RWPE1 (cell line): ENCODE measurements around the gene KCNS3.

ENCODE experiments used
- CTCF ChIA-PET: fragments of 350-600 bp; sonication (Branson Sonifier 250); formaldehyde crosslinking; extraction: SDS; loops from one replicate; lab custom pipeline; 2021; lab: Yijun Ruan, JAX
- POLR2A ChIA-PET: fragments of 400-600 bp; formaldehyde crosslinking; extraction: SDS; loops from one replicate; lab custom pipeline; 2020; ENCODE audit warnings: antibody characterized with exemption; ENCODE audit not compliant: low non-redundant PET; lab: Yijun Ruan, JAX
- DNase-seq: peaks from one replicate; pipeline ENCODE4 v3.0.0; 2012; ENCODE audit warnings: low spot score
- H3K27ac ChIP-seq: fragments of 450-650 bp; 2 replicates; pipeline ENCODE4 v1.5.1; 2017
- TF ChIP-seq, protein P1 (sequence below): fragments of 450-650 bp; conservative IDR thresholded peaks from 2 replicates; pipeline ENCODE4 v1.5.1; 2017; ENCODE audit warnings: low read depth, mild to moderate bottlenecking

Gene KCNS3

DNA sequence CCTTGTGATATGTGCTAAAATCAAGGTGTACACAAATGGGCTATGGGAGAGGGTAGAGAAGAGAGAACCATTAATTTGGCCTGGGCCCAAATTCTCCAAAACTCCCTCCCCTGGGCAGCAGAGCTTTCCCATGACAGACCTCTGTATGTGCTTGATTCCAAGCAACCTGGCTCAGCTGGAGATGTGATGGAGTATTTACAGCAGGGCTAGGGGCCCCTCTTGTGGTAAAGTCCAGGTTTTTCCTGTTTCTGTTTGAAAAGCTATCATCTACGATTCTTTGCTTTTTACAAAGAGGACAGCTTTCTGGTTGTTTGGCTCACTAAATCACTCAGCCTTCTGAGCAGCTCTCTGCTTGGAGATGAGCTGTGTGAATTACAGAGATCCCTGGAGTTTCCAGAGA, 40.3 kb downstream of the KCNS3 start:
- H3K27ac ChIP-seq: no peak overlapping the region
- peak; percentile 23 for DNase-seq
- ChIA-PET CTCF (interaction anchor here (0.7 to 1.1 kb wide), 2 partner anchors 11 to 68 kb away, joined by 3 to 4 read pairs; no protein-coding TSS in a partner anchor), POLR2A (no interaction called here)
- TF ChIP-seq, protein P1, sequence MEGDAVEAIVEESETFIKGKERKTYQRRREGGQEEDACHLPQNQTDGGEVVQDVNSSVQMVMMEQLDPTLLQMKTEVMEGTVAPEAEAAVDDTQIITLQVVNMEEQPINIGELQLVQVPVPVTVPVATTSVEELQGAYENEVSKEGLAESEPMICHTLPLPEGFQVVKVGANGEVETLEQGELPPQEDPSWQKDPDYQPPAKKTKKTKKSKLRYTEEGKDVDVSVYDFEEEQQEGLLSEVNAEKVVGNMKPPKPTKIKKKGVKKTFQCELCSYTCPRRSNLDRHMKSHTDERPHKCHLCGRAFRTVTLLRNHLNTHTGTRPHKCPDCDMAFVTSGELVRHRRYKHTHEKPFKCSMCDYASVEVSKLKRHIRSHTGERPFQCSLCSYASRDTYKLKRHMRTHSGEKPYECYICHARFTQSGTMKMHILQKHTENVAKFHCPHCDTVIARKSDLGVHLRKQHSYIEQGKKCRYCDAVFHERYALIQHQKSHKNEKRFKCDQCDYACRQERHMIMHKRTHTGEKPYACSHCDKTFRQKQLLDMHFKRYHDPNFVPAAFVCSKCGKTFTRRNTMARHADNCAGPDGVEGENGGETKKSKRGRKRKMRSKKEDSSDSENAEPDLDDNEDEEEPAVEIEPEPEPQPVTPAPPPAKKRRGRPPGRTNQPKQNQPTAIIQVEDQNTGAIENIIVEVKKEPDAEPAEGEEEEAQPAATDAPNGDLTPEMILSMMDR: no peak

- TF ChIP-seq, protein P1: no peak
- POLR2A ChIA-PET: no interaction called here
- no peak for DNase-seq
- CTCF ChIA-PET: interaction anchor here (0.6 kb wide), 1 partner anchor 63 kb away, joined by 3 read pairs; no protein-coding TSS in a partner anchor
- no peak overlapping the region for H3K27ac ChIP-seq
These were observed 52.3 kb downstream of the KCNS3 start for GRCh38 chr2:17930773-17931172.

GRCh38 chr2:17933256-17933655, 54.8 kb downstream of the KCNS3 start:
- ChIA-PET CTCF (no interaction called here), POLR2A (no interaction called here)
- no peak for DNase-seq
- TF ChIP-seq, protein P1: no peak
- H3K27ac ChIP-seq: no peak overlapping the region

GRCh38 chr2:17934721-17935120, 56.3 kb downstream of the KCNS3 start:
- TF ChIP-seq, protein P1: no peak
- ChIA-PET POLR2A (no interaction called here), CTCF (no interaction called here)
- H3K27ac ChIP-seq: no peak overlapping the region
- DNase-seq: no peak

DNA sequence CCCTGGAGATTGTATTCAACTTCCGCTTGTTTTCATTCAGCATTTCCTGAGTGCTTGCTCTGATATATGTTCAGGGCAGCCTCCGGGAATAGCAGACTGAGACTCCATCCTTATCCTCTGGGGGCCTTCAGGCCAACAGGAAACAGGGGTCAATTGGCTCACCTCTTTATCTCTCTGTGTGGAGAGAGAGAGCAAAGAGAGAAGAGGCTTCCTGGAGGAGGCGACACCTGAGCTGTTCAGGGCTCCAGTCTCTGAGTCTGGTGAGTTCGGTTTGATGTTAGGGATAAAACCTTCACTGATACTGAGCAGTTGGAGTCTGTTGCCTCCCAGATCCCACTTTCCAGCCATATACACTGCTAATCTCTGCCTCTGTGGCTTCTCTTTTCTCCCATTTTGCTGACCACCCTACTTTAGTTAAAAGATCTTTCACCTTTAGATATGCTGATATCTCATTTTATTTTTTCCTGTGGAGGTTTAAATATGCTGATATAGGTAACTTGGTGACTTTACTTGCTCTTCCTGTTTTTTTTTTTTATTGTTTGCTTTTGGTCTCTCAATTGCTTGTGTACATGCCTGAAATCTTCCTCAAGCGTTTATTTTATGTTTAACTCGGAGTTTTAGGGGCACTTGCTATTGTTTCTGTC, 56.9 kb downstream of the KCNS3 start:
- CTCF ChIA-PET: no interaction called here
- no peak for DNase-seq
- POLR2A ChIA-PET: no interaction called here
- H3K27ac ChIP-seq: no peak overlapping the region
- TF ChIP-seq, protein P1: no peak

DNA sequence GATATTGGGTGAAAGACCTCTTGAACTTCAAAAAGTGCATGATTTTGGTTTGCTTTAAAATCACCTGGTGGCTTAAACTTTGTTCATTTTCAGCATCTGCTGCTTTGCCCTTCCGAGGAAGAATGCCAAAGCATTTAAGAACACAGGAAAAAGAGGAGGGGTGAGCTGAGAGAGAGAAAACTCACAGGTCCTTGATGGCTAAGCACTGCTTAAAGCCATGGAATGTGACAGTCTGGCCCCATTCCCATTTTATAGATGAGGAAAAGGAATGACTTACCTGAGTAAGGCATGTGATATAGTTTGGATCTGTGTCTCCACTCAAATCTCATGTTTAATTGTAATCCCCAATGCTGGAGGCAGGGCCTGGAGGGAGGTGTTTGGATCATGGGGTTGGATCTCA, 58.1 kb downstream of the KCNS3 start:
- CTCF ChIA-PET: no interaction called here
- POLR2A ChIA-PET: no interaction called here
- no peak for DNase-seq
- TF ChIP-seq, protein P1: no peak
- H3K27ac ChIP-seq: no peak overlapping the region
